ENCODE results near the gene GSE1. TPM values are rescaled to one million over a fixed set of nuclear protein-coding genes. Genes with fewer than 3 reads are reported as not detected.
A peak's percentile ranks its signal among the peaks of the same experiment; 100 is the strongest.

The GSE1 gene
- total and polyA plus RNA-seq, 5 experiments from 2014 or later, result 1.5 to 56.2 (median 2.9) TPM

GRCh38 chr16:85617948-85618347, 4.8 kb downstream of the GSE1 start:
- Mint-ChIP-seq H3K9me3 (no peaks in the 10 kb centered on the region), H3K27me3 (no peaks in the 10 kb centered on the region), H3K36me3 (peaks cover 0 to 21% (median 0%) of the 10 kb centered on the region in 3 donors), H3K27ac (peak overlapping the region in 9 of 10 donors; percentile 19 to 86 (median 37)), H3K4me1 (peaks cover 35 to 72% (median 67%) of the 10 kb centered on the region in 4 donors), H3K4me3 (peak overlapping the region in 9 of 10 donors; percentile 20 to 84 (median 59))
- no peak for ATAC-seq
- POLR2A ChIA-PET, result interaction anchor here (0.8 to 2.6 kb wide), 4 partner anchors 8 to 310 kb away, joined by 3 to 16 read pairs (median 6); no protein-coding TSS in a partner anchor
- DNase-seq, result no peak

GRCh38 chr16:85618521-85618920, 5.4 kb downstream of the GSE1 start:
- peak overlapping the region in 4 of 10 donors; percentile 11 to 84 (median 38) for H3K4me3 Mint-ChIP-seq
- ATAC-seq (no peak), DNase-seq (no peak)
- H3K27ac Mint-ChIP-seq, result peak overlapping the region in 4 of 10 donors; percentile 28 to 79 (median 69)
- H3K4me1 Mint-ChIP-seq, result peaks cover 37 to 78% (median 71%) of the 10 kb centered on the region in 4 donors
- no peaks in the 10 kb centered on the region for H3K9me3 Mint-ChIP-seq
- POLR2A ChIA-PET, result interaction anchor here (0.7 kb wide), 1 partner anchor 49 kb away, joined by 6 read pairs; no protein-coding TSS in a partner anchor
- peaks cover 0 to 21% (median 0%) of the 10 kb centered on the region in 3 donors for H3K36me3 Mint-ChIP-seq
- no peaks in the 10 kb centered on the region for H3K27me3 Mint-ChIP-seq

GRCh38 chr16:85619101-85619891, 6.2 kb downstream of the GSE1 start:
- no peak for DNase-seq
- H3K4me3 Mint-ChIP-seq, result peak overlapping the region in 1 of 10 donors; percentile 84

GRCh38 chr16:85620374-85620773, 7.3 kb downstream of the GSE1 start:
- ATAC-seq, result no peak
- POLR2A ChIA-PET, result no interaction called here
- Mint-ChIP-seq H3K4me1 (peaks cover 38 to 86% (median 76%) of the 10 kb centered on the region in 4 donors), H3K27ac (peak overlapping the region in 2 of 10 donors; percentile 75 to 87), H3K9me3 (no peaks in the 10 kb centered on the region), H3K36me3 (peaks cover 0 to 21% (median 0%) of the 10 kb centered on the region in 3 donors), H3K27me3 (no peaks in the 10 kb centered on the region), H3K4me3 (peak overlapping the region in 1 of 10 donors; percentile 24)
- no peak for DNase-seq

More at GRCh38 chr16:85619101-85619891, 6.2 kb downstream of the GSE1 start:
- Mint-ChIP-seq H3K36me3 (peaks cover 0 to 21% (median 0%) of the 10 kb centered on the region in 3 donors), H3K9me3 (no peaks in the 10 kb centered on the region), H3K27ac (peak overlapping the region in 3 of 10 donors; percentile 31 to 57 (median 52)), H3K4me1 (peaks cover 39 to 82% (median 75%) of the 10 kb centered on the region in 4 donors), H3K27me3 (no peaks in the 10 kb centered on the region)
- no peak for ATAC-seq
- POLR2A ChIA-PET, result interaction anchor here (0.6 to 0.7 kb wide), 2 partner anchors 50 to 138 kb away, joined by 3 to 6 read pairs; no protein-coding TSS in a partner anchor

GRCh38 chr16:85621698-85622428, 8.7 kb downstream of the GSE1 start:
- POLR2A ChIA-PET, result interaction anchor here (0.9 kb wide), 1 partner anchor 14 kb away, joined by 3 read pairs; no protein-coding TSS in a partner anchor
- no peaks in the 10 kb centered on the region for H3K27me3 Mint-ChIP-seq
- H3K4me3 Mint-ChIP-seq, result peak overlapping the region in 4 of 10 donors; percentile 7 to 67 (median 18)
- ATAC-seq, result no peak
- H3K4me1 Mint-ChIP-seq, result peaks cover 38 to 85% (median 76%) of the 10 kb centered on the region in 4 donors
- DNase-seq, result no peak
- no peaks in the 10 kb centered on the region for H3K9me3 Mint-ChIP-seq
- H3K36me3 Mint-ChIP-seq, result peaks cover 0 to 21% (median 0%) of the 10 kb centered on the region in 3 donors
- peak overlapping the region in 5 of 10 donors; percentile 27 to 87 (median 48) for H3K27ac Mint-ChIP-seq

GRCh38 chr16:85622683-85623082, 9.6 kb downstream of the GSE1 start:
- POLR2A ChIA-PET, result interaction anchor here (0.9 kb wide), 1 partner anchor 15 kb away, joined by 3 read pairs; no protein-coding TSS in a partner anchor
- Mint-ChIP-seq H3K36me3 (peaks cover 0 to 21% (median 0%) of the 10 kb centered on the region in 3 donors), H3K27me3 (no peaks in the 10 kb centered on the region), H3K4me3 (peak overlapping the region in 4 of 10 donors; percentile 14 to 67 (median 35)), H3K9me3 (no peaks in the 10 kb centered on the region), H3K27ac (peak overlapping the region in 8 of 10 donors; percentile 23 to 87 (median 50)), H3K4me1 (peaks cover 37 to 85% (median 76%) of the 10 kb centered on the region in 4 donors)
- ATAC-seq (no peak), DNase-seq (no peak)

- POLR2A ChIA-PET, result interaction anchor here (0.9 to 1.4 kb wide), 2 partner anchors 10 to 16 kb away, joined by 3 read pairs; partner anchors contain the start of gene GSE1
- ATAC-seq, result no peak
- peaks cover 0 to under 1% (median 0%) of the 10 kb centered on the region in 9 donors for H3K9me3 Mint-ChIP-seq
- no peak for DNase-seq
- peaks cover 32 to 82% (median 71%) of the 10 kb centered on the region in 4 donors for H3K4me1 Mint-ChIP-seq
- peaks cover 0 to 17% (median 0%) of the 10 kb centered on the region in 3 donors for H3K36me3 Mint-ChIP-seq
- H3K27me3 Mint-ChIP-seq, result no peaks in the 10 kb centered on the region
- H3K27ac Mint-ChIP-seq, result no peak overlapping the region
- H3K4me3 Mint-ChIP-seq, result no peak overlapping the region
Measured at GRCh38 chr16:85623250-85623649, 10.1 kb downstream of the GSE1 start.

- Mint-ChIP-seq H3K9me3 (peaks cover 0 to 3% (median 0%) of the 10 kb centered on the region in 9 donors), H3K27me3 (no peaks in the 10 kb centered on the region), H3K4me3 (no peak overlapping the region), H3K4me1 (peaks cover 37 to 82% (median 74%) of the 10 kb centered on the region in 4 donors), H3K36me3 (peaks cover 0 to 15% (median 2%) of the 10 kb centered on the region in 3 donors), H3K27ac (no peak overlapping the region)
- ATAC-seq (no peak), DNase-seq (no peak)
- POLR2A ChIA-PET, result interaction anchor here (1.4 to 3.7 kb wide), 2 partner anchors 8 to 11 kb away, joined by 3 to 16 read pairs; partner anchors contain the start of gene GSE1
Measured at GRCh38 chr16:85623997-85624601, 11.0 kb downstream of the GSE1 start.

- H3K9me3 Mint-ChIP-seq, result peaks cover 0 to 6% (median 1%) of the 10 kb centered on the region in 9 donors
- H3K4me1 Mint-ChIP-seq, result peaks cover 37 to 87% (median 73%) of the 10 kb centered on the region in 4 donors
- no peak for ATAC-seq
- H3K4me3 Mint-ChIP-seq, result peak overlapping the region in 1 of 10 donors; percentile 26
- POLR2A ChIA-PET, result interaction anchor here (1.4 to 3.7 kb wide), 2 partner anchors 8 to 11 kb away, joined by 3 to 16 read pairs; partner anchors contain the start of gene GSE1
- DNase-seq, result no peak
- H3K27ac Mint-ChIP-seq, result peak overlapping the region in 3 of 10 donors; percentile 15 to 87 (median 66)
- H3K27me3 Mint-ChIP-seq, result no peaks in the 10 kb centered on the region
- H3K36me3 Mint-ChIP-seq, result peaks cover 0 to 15% (median 6%) of the 10 kb centered on the region in 3 donors
Measured at GRCh38 chr16:85624646-85625045, 11.5 kb downstream of the GSE1 start.

- Mint-ChIP-seq H3K4me3 (peak overlapping the region in 3 of 10 donors; percentile 26 to 78 (median 39)), H3K36me3 (peaks cover 0 to 18% (median 10%) of the 10 kb centered on the region in 3 donors), H3K27me3 (no peaks in the 10 kb centered on the region), H3K4me1 (peaks cover 37 to 91% (median 76%) of the 10 kb centered on the region in 4 donors), H3K9me3 (peaks cover 0 to 8% (median 3%) of the 10 kb centered on the region in 9 donors), H3K27ac (peak overlapping the region in 6 of 10 donors; percentile 9 to 87 (median 44))
- no peak for ATAC-seq
- DNase-seq, result no peak
- POLR2A ChIA-PET, result interaction anchor here (3.7 kb wide), 1 partner anchor 9 kb away, joined by 16 read pairs; no protein-coding TSS in a partner anchor
Measured at GRCh38 chr16:85625053-85625452, 11.9 kb downstream of the GSE1 start.

- ATAC-seq (no peak), DNase-seq (no peak)
- H3K4me1 Mint-ChIP-seq, result peaks cover 39 to 90% (median 73%) of the 10 kb centered on the region in 4 donors
- no peaks in the 10 kb centered on the region for H3K27me3 Mint-ChIP-seq
- H3K27ac Mint-ChIP-seq, result peak overlapping the region in 4 of 10 donors; percentile 43 to 91 (median 84)
- POLR2A ChIA-PET, result interaction anchor here (3.7 kb wide), 1 partner anchor 9 kb away, joined by 16 read pairs; no protein-coding TSS in a partner anchor
- peak overlapping the region in 4 of 10 donors; percentile 22 to 78 (median 49) for H3K4me3 Mint-ChIP-seq
- H3K36me3 Mint-ChIP-seq, result peaks cover 0 to 14% (median 11%) of the 10 kb centered on the region in 3 donors
- H3K9me3 Mint-ChIP-seq, result peaks cover 0 to 8% (median 3%) of the 10 kb centered on the region in 9 donors
Measured at GRCh38 chr16:85625485-85626117, 12.5 kb downstream of the GSE1 start.

All from naive thymus-derived CD8-positive, alpha-beta T cell (primary cell).